Ecto neural progenitor cell (in vitro differentiated cells): ENCODE data around the gene SDR42E1.

Experiments used
- DNase-seq: peaks from one replicate; pipeline ENCODE4 v3.0.0-alpha.2; 2018; ENCODE audit warnings: low spot score

SDR42E1 gene

GRCh38 chr16:81939164-81940056, 71.9 kb downstream of the SDR42E1 start:
- no peak for DNase-seq
